Stimulated activated naive B cell treated with anti-CD40 and anti-IgM and Interleukin-4, amounts not matched to agents 10 μg/mL and 1 μg/mL and 100 μg/mL, for 72 hours (primary cell): ENCODE measurements around the gene NIF3L1.

Source experiments
- ATAC-seq, 2 donors: fragments of 150-1000 bp; cut with Tn5 transposase; replicated peaks; 2 replicates each; pipeline ENCODE4 v1.10.0; 2021; ENCODE audit warnings: moderate library complexity in 1 of 2
- DNase-seq: peaks from one replicate; pipeline ENCODE4 v3.0.0; 2021
- H3K27ac Mint-ChIP-seq: one replicate; pipeline ENCODE4 v1.8.0; 2022; ENCODE audit warnings: mild to moderate bottlenecking, mixed read lengths
- H3K27me3 Mint-ChIP-seq, 2 donors: one replicate each; pipeline ENCODE4 v1.8.0; 2022; ENCODE audit warnings: mixed read lengths in 2 of 2
- H3K36me3 Mint-ChIP-seq, 2 donors: one replicate each; pipeline ENCODE4 v1.8.0; 2022; ENCODE audit warnings: mixed read lengths in 2 of 2, mild to moderate bottlenecking in 1 of 2
- H3K4me1 Mint-ChIP-seq, 2 donors: one replicate each; pipeline ENCODE4 v1.8.0; 2022; ENCODE audit warnings: mixed read lengths in 2 of 2, mild to moderate bottlenecking in 1 of 2
- H3K4me3 Mint-ChIP-seq, 2 donors: one replicate each; pipeline ENCODE4 v1.8.0; 2022; ENCODE audit warnings: mild to moderate bottlenecking in 2 of 2, mixed read lengths in 2 of 2, moderate library complexity in 1 of 2
- H3K9me3 Mint-ChIP-seq, 2 donors: one replicate each; pipeline ENCODE4 v1.8.0; 2022; ENCODE audit warnings: mixed read lengths in 2 of 2, mild to moderate bottlenecking in 1 of 2

The NIF3L1 gene, protein sequence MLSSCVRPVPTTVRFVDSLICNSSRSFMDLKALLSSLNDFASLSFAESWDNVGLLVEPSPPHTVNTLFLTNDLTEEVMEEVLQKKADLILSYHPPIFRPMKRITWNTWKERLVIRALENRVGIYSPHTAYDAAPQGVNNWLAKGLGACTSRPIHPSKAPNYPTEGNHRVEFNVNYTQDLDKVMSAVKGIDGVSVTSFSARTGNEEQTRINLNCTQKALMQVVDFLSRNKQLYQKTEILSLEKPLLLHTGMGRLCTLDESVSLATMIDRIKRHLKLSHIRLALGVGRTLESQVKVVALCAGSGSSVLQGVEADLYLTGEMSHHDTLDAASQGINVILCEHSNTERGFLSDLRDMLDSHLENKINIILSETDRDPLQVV

DNA sequence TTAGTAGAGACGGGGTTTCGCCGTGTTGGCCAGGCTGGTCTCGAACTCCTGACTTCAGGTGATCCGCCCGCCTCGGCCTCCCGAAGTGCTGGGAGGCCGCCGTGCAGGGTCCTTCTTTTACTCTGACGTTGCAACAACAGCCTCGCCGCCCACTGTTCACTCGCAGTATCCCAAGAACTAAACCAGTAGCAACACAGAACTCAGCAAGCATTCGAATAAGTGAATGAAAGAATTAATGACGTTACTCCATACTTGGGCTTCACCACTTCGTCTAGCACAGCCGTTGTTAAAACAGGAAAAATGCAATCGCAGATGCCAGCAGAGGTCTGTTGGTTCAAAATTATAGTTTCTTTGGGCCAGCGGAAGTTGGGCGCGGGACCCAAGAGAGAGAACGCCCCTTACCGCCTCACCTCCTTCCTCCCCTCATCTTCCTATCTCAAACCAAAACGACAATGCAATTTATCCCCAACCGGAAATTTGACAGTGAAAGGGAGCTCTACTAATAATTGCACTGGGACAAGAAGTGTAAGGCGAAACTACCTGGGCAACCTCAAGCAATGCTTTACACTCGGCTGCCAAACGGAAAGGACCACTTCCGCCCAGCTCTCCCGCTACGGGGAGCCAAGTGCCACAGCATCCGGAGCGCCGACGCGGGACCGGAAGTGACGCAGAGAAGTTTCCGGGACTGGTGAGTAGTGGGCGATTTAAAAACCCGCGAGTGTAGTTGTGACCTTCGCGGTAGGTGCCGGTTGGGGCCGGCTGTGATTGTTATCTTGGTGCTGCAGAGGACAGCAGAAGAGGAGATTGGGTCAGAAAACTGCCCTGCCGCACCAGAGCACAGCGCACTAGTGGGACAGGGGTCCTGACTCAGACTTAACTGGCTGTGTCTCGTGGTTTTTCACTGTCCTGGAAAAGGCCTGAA is at the start of gene NIF3L1, which contains the start of gene PPIL3:
Gene NIF3L1, plus strand, starts transcription at position 668 of the 922 bp plus-strand sequence. CDS start 2,573 bp downstream, outside the sequence.
Gene PPIL3, minus strand, starts transcription at position 374 of the 922 bp plus-strand sequence. CDS start 1,462 bp downstream, outside the sequence.
- ATAC-seq = peak; percentile 89 to 90
- DNase-seq = peak; percentile 96
- H3K27ac Mint-ChIP-seq = peak within 1 kb of the TSS; percentile 100
- peak within 1 kb of the TSS; percentile 98 to 99 for H3K4me3 Mint-ChIP-seq
- H3K36me3 Mint-ChIP-seq = peaks cover 21 to 35% of the 10 kb centered on the region in 2 donors
- no peaks in the 10 kb centered on the region for H3K27me3 Mint-ChIP-seq
- H3K9me3 Mint-ChIP-seq = no peaks in the 10 kb centered on the region
- peaks cover 21 to 56% of the 10 kb centered on the region in 2 donors for H3K4me1 Mint-ChIP-seq

DNA sequence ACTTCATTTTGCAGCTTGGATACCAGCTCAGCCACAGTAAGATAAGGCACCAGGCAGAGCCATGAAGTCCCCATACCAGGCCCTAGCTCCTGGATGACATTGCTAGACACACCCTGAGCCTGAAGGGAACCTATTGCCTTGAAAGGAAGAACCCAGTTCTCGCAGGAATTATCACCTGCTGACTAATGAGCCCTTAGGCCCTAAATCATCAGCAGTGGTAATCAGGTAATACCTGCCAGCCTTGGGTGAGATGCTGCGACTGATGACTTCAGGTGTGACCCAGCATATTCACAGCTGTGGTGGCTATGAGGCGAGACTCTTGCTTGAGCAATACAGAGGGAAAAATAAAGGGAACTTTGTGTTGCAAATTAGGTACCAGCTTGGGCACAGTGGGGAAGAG is 49.7 kb upstream of the NIF3L1 start:
- no peak overlapping the region for H3K27ac Mint-ChIP-seq

DNA sequence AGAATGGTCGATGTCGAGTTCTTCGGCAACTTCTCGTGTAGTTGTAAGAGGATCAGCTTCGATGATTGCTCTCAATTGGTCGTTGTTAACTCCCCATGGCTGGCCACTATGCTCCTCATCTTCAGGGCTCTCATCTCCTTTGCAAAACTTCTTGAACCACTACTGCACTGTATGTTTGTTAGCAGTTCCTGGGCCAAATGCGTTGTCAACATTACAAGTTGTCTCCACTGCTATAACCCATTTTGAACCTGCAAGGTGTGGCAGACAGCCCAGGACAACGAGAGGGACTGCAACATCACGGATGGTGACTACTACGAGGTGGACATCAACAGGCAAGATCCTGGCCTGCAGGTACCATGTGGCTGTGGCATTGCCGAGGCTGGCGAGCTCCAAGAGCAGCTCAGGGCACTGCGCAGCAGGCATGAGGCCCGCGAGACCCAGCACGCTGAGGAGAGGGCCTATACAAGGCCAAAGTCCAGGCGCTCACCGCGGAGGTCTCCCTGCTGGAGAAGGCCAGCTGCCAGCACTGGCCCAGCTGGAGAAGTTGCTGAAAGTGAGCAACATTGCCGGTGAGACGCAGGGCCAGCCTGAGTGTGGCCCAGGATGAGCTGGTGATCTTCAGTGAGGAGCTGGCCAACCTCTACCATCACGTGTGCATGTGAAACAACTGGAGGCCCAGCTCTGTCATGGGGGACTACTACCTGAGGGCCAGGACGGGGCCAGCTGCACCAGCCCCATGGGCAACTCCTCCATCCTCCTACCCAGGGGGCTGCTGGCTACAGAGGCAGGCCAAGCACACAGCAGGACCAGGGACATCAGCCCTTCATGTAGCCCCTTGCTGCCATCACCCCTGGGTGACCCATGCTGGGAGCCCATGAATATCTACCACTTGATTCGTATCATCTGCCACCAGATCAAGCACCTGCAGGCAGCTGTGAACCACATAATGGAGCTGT is 44.9 kb upstream of the NIF3L1 start:
- H3K9me3 Mint-ChIP-seq = no peaks in the 10 kb centered on the region
- DNase-seq = no peak
- peaks cover 4 to 8% of the 10 kb centered on the region in 2 donors for H3K4me1 Mint-ChIP-seq
- H3K36me3 Mint-ChIP-seq = peaks cover 0 to 4% of the 10 kb centered on the region in 2 donors
- H3K27ac Mint-ChIP-seq = no peak overlapping the region
- no peaks in the 10 kb centered on the region for H3K27me3 Mint-ChIP-seq
- H3K4me3 Mint-ChIP-seq = no peak overlapping the region
- ATAC-seq = no peak

More for the DNA sequence above, 49.7 kb upstream of the NIF3L1 start:
- H3K4me3 Mint-ChIP-seq = no peak overlapping the region
- no peak for DNase-seq
- no peaks in the 10 kb centered on the region for H3K27me3 Mint-ChIP-seq
- no peaks in the 10 kb centered on the region for H3K36me3 Mint-ChIP-seq
- peaks cover 0 to 6% of the 10 kb centered on the region in 2 donors for H3K9me3 Mint-ChIP-seq
- no peak for ATAC-seq
- H3K4me1 Mint-ChIP-seq = no peaks in the 10 kb centered on the region

DNA sequence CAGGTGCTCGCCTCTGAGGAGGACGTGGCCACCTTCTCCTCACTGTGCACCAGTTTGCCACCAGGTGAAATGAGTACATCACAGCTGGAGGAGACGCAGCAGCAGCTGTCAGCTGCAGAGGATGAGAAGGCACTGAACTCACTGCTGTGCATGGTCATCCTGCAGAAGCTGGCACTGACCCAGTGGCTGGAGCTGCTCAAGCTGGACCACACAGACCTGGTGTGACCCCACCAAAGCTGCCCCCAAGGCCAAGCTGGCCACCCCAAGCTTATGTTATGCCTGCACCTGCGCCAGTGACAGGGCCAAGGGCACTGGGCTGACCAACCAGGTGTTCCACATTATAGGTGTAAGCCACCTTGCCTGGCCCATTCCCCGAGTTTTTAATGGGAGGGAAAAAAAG is 44.0 kb upstream of the NIF3L1 start:
- DNase-seq (no peak), ATAC-seq (no peak)
- H3K27me3 Mint-ChIP-seq = no peaks in the 10 kb centered on the region
- H3K36me3 Mint-ChIP-seq = peaks cover 0 to 5% of the 10 kb centered on the region in 2 donors
- no peak overlapping the region for H3K4me3 Mint-ChIP-seq
- H3K9me3 Mint-ChIP-seq = no peaks in the 10 kb centered on the region
- peaks cover 4 to 8% of the 10 kb centered on the region in 2 donors for H3K4me1 Mint-ChIP-seq
- no peak overlapping the region for H3K27ac Mint-ChIP-seq

DNA sequence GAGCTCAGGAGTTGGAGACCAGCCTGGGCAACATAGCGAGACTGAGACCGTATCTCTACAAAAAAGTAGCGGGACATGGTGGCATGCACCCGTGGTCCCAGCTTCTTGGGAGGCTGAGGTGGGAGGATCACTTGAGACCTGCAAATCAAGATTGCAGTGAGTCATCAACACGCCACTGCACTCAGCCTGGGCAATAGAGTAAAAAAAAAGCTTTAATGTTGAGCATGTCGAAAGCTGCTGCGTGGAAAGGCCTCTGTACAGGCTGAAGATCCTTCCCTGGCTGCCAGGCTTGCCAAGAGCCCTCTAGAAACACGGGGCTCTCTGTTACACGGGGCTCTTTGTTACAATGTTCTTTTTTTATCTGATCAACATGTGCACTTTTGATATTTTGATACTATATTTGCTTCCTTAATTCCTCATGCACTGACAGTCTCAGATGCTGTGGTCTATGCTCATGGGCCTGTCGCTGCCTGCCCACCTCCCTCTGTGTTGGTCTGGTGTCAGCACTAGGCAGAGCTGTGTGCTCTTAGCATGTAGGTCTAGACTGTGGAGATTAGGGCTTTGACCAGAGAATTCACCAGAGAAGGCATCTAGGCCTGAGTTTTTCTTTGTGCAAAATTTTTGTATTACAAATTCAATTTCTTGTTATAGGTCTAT is 43.4 kb upstream of the NIF3L1 start:
- no peak overlapping the region for H3K27ac Mint-ChIP-seq

DNA sequence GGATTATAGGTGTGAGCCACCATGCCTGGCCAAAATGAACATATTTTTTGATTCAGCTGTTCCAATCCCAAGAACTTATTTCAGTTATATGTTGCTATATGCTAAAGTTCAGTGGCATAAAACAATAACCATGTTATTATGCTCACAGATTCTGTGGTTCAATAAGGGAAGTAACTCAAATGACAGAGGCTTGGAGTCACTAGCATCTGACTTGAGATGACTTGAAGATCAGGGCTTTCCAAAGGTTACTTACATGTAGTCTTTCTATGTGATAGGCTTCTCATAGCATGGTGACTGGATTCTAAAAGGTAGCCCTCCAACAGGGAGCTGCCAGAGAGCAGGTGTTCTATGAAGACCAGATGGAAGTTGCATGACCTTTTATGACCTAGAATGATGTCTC is 41.9 kb upstream of the NIF3L1 start:
- Mint-ChIP-seq H3K4me1 (peaks cover 4 to 8% of the 10 kb centered on the region in 2 donors), H3K36me3 (peaks cover 14 to 22% of the 10 kb centered on the region in 2 donors), H3K4me3 (no peak overlapping the region), H3K27ac (no peak overlapping the region), H3K27me3 (no peaks in the 10 kb centered on the region), H3K9me3 (no peaks in the 10 kb centered on the region)
- DNase-seq = no peak
- peak; percentile 77 to 78 for ATAC-seq

More for the DNA sequence above, 43.4 kb upstream of the NIF3L1 start:
- H3K4me3 Mint-ChIP-seq = no peak overlapping the region
- DNase-seq (no peak), ATAC-seq (no peak)
- H3K9me3 Mint-ChIP-seq = no peaks in the 10 kb centered on the region
- H3K4me1 Mint-ChIP-seq = peaks cover 4 to 8% of the 10 kb centered on the region in 2 donors
- H3K27me3 Mint-ChIP-seq = no peaks in the 10 kb centered on the region
- peaks cover 6 to 11% of the 10 kb centered on the region in 2 donors for H3K36me3 Mint-ChIP-seq

DNA sequence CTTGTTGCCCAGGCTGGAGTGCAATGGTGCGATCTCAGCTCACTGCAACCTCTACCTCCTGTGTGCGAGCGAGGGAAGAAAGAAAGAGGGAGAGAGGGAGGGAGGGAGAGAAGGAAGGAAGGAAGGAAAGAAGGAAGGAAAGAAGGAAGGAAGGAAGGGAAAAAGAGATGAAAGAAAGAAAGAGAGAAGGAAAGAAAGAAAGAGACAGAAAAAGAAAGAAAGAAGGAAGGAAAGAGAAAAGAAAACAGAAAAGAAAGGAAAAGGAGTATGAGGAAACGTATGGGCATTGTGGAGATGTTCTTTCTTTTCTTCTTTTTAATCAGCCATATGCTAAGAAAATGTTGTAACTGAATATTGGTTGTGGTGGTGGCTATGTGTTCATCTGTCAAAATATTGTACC is 41.2 kb upstream of the NIF3L1 start:
- Mint-ChIP-seq H3K9me3 (no peaks in the 10 kb centered on the region), H3K27me3 (no peaks in the 10 kb centered on the region), H3K4me1 (peaks cover 4 to 8% of the 10 kb centered on the region in 2 donors), H3K36me3 (peaks cover 21 to 29% of the 10 kb centered on the region in 2 donors), H3K27ac (no peak overlapping the region), H3K4me3 (no peak overlapping the region)
- ATAC-seq = no peak
- DNase-seq = no peak

DNA sequence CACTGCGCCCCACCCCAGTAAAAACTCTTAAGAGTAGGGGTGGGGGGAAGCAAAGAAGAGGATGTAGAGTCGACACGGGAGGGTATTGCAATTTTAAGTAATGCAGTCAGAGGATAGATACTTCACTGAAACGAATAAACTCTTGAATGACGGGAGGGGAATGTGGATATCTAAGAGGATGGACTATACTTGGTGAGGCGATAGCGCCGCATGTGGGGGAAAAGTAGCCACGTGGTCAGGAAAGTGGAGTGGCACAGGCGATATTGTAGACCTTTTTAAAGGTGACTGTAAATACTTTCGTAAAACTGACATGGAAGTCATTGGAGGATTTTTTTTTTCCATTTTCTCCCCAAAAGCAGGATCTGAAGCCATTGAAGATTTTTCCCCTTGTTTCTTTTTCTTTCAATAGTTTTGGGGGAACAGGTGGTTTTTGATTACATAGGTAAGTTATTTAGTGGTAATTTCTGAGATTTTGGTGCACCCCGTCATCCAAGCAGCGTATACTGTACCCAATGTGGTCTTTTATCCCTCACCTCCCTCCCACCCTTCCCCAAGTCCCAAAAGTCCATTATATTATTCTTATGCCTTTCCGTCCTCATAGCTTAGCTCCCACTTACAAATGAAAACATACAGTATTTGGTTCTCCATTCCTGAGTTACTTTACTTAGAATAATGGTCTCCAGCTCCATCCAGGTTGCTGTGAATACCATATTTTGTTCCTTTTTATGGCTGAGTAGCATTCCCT is 38.5 kb upstream of the NIF3L1 start:
- H3K9me3 Mint-ChIP-seq = no peaks in the 10 kb centered on the region
- DNase-seq = no peak
- H3K4me1 Mint-ChIP-seq = peaks cover 2 to 8% of the 10 kb centered on the region in 2 donors
- H3K36me3 Mint-ChIP-seq = peaks cover 25 to 29% of the 10 kb centered on the region in 2 donors
- H3K27ac Mint-ChIP-seq = peak overlapping the region; percentile 38
- no peak for ATAC-seq
- H3K4me3 Mint-ChIP-seq = no peak overlapping the region
- H3K27me3 Mint-ChIP-seq = no peaks in the 10 kb centered on the region

DNA sequence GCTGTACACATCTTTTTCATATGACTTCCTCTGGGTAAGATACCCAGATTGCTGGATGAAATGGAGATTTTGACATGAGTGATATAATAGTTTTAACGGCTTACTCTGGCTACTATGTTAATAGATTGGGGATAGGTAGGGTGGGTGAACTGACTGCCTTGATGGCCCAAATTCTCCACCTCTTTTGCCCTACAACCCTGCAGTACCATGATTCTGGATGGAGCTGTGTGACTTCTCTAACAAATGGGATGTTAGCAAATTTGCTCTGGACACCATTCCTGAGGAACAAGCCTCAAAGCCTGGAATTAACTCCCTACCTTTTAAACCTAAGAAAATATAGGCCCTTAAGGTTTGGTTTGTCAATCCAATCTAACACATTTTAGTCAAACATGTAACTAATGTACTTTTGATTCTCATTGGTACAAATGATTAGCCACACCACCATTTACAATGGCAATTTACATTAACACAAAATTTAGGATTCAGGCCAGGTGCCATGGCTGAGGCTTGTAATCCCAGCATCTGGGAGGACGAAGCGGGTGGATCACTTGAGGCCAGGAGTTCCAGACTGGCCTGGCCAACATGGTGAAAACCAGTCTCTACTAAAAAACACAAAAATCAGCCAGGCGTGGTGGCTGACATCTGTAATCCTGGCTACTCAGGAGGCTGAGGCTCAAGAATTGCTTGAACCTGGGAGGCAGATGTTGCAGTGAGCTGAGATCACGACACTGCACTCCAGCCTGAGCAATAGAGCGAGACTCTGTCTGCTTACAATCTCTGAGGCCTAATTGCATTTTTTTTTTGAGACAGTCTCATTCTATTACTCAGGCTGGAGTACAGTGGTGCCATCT is 37.5 kb upstream of the NIF3L1 start:
- H3K4me1 Mint-ChIP-seq = peaks cover 2 to 8% of the 10 kb centered on the region in 2 donors
- no peaks in the 10 kb centered on the region for H3K27me3 Mint-ChIP-seq
- H3K27ac Mint-ChIP-seq = no peak overlapping the region
- no peak overlapping the region for H3K4me3 Mint-ChIP-seq
- DNase-seq (no peak), ATAC-seq (no peak)
- no peaks in the 10 kb centered on the region for H3K9me3 Mint-ChIP-seq
- peaks cover 30 to 31% of the 10 kb centered on the region in 2 donors for H3K36me3 Mint-ChIP-seq

DNA sequence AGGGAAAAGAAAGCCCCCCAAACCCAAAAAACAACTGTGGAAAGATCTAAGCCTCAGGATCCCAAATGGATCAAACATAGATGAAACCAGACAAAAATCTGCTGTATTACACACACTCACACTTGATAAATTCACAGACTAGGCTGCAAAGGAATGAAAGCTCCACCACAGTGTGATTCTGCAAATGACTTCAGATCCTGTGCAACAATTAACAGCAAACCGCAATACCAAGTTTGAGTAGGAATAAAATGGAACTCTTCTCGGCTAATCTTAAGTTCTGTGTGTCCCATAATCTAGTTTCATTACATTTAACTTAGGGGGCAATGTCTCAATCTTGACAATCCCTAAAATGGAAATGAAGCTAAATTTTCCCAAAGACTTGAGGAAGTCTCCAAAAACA is 36.6 kb upstream of the NIF3L1 start:
- Mint-ChIP-seq H3K9me3 (no peaks in the 10 kb centered on the region), H3K36me3 (peaks cover 36 to 39% of the 10 kb centered on the region in 2 donors), H3K4me3 (no peak overlapping the region), H3K4me1 (peaks cover 0 to 6% of the 10 kb centered on the region in 2 donors), H3K27ac (peak overlapping the region; percentile 10), H3K27me3 (no peaks in the 10 kb centered on the region)
- no peak for ATAC-seq
- DNase-seq = no peak

DNA sequence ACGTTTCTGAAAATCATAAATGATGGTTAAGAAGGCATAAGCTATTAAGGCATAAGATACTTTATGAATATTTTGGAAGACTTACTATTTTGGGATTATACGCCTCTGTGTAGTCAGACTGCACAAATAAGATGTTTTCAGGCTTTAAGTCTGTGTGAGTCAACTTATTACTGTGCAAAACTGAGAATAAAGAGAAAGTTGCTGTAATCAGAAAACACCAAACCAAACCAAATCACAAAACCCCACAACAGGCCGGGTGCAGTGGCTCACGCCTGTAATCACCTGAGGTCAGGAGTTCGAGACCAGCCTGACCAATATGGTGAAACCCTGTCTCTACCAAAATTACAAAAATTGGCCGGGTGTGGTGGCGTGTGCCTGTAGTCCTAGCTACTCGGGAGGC is 32.4 kb upstream of the NIF3L1 start:
- Mint-ChIP-seq H3K4me1 (peaks cover 19 to 36% of the 10 kb centered on the region in 2 donors), H3K36me3 (peaks cover 50 to 58% of the 10 kb centered on the region in 2 donors), H3K27me3 (no peaks in the 10 kb centered on the region), H3K9me3 (no peaks in the 10 kb centered on the region), H3K27ac (peak overlapping the region; percentile 59), H3K4me3 (no peak overlapping the region)
- ATAC-seq (no peak), DNase-seq (no peak)
